Left hindlimb (tissue), 1 donor: ENCODE measurements around the gene NUDT22.

Experiments
- DNase-seq: peaks from one replicate; pipeline ENCODE4 v3.0.0-alpha.2; 2018

NUDT22 gene

DNA sequence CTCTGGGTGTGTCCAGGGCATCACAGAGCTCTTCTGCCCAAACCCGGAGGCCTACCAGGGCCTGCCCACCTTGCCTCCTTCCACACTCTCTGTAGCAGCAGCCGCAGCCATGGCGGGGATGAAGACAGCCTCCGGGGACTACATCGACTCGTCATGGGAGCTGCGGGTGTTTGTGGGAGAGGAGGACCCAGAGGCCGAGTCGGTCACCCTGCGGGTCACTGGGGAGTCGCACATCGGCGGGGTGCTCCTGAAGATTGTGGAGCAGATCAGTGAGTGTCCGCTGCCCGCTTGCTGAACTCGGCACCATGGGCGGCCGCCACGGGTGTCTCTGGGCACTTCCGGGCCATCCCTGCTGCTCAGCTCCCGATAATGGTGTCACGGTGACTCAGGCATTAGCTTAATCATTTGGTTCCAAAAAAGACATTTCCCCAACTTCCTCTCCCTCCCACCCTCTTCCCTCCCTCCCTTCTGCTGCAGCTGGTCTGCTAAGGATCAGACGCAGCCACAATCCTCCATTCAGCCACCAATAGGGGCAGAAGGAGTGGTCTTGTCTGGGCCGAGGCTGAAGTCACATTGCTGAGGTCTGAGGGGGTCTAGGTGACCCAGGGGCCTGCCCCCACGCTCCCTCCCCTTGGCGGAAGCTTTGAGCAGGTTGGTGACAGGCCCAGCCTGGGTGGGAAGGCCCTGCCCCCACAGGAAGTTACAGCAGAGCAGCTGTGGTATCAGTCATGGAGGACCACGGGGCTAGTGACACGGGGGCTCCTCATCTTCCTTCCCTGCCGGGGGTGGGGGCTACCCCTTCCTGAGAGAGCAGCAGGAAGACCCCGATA lies 18.6 kb upstream of the NUDT22 start:
- peak; percentile 57 for DNase-seq

DNA sequence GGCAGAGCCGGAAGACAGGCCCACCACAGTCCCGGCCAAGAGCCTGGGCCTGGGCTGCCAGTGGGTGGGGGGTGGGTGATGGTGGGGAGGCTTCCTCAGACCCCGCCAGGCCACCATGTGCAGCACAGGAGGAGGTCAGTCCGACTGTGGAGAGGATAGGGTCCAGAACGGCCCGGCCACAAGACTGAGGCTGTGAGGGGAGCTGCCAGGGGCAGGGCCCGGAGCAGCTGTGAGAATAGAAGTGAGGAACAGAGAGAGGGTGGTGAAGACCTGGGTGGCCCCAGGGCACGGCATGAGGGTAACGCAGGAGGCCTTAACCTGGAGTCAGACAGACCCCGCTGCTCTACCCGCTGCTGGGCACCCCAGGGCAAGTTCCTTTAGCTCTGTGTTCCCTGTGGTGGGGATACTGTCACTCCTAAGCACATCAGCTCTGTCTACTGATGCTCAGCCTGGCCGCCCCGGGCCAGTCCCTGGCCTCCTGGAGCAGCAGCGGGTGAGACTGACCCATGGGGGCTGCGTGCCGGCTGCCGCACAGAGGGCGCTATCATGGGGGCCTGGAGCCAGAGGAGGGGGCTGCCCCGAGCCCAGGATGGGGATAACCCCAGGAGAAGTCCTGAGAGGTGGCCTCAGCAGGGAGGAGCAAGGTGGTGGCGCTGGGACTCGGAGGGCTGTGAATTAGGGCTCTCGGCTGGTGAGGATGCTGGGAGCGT lies 17.8 kb upstream of the NUDT22 start:
- no peak for DNase-seq

DNA sequence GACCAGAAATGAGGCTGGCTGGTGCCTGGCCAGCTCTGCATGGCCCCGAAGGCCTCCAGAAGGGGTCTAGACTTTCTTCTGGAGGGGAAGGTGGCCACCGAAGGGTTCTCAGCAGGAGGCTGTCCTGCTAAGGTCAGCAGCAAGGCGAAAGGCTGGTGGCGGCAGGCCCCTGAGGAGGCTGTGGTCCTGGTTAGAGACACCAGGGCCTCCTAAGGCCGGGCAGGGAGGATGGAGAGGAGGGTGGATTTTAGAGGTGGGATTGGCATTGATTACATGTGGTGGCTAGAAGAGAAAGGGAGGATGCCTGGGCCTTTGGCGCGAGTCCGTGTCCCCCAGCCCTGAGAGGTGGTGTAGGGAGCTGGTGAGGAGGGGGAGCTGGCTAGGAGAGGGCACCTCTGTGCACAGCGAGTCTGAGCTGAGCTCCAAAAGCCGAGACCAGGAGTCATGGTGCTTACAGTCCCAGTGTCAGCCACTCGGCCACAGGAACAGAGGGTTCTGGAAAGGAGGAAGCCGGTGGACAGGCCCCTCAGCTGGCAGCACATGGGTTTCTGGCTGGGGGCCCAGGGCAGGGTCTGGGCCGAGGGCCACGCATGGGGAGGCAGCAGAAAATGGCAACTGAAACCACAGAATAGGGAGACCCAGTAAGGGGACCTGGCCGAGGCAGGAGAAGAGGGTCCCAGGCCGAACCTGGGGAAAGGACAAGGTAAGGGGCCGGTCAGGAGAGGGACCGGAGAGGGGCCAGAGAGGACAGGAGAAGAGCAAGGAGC lies 17.1 kb upstream of the NUDT22 start:
- no peak for DNase-seq

DNA sequence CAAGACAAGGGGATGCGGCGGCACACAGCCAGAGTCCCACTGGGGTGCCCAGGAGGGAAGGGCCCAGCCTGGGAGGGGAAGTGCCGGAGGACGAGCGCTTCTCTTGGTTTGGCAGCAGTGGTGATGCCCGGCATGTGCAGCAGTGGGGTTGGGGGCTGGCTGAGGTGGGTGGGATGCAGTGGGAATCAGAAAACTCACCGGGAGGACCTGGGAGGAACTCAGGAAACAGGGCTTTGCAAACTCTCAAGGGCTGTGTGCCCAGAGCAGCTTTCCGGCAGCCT lies 16.6 kb upstream of the NUDT22 start:
- DNase-seq = no peak

DNA sequence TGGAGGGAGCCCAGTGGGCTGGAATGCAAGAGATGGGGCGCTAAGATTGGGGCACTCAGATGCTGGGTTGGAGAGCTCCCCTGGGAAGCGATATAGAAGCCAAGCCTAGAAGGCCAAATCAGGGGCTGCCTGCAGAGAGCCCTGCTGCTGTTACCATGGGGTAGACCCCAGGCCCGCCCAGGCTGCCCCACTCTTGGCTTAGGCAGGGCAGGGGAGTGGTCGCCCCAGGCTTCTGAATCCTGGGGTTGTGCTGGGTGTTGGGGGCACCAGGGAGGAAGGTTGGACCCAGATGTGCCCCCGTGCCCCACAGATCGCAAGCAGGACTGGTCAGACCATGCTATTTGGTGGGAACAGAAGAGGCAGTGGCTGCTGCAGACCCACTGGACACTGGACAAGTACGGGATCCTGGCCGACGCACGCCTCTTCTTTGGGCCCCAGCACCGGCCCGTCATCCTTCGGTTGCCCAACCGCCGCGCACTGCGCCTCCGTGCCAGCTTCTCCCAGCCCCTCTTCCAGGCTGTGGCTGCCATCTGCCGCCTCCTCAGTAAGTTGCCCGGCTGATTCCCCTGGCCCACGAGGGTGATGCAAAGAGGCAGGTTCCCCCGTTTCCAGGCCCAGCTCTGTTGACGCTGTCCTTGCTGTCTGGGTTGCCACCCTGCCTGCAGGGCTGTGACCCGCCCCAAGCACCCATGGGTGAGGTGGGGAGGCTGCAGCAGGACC lies 15.6 kb upstream of the NUDT22 start:
- DNase-seq = no peak

DNA sequence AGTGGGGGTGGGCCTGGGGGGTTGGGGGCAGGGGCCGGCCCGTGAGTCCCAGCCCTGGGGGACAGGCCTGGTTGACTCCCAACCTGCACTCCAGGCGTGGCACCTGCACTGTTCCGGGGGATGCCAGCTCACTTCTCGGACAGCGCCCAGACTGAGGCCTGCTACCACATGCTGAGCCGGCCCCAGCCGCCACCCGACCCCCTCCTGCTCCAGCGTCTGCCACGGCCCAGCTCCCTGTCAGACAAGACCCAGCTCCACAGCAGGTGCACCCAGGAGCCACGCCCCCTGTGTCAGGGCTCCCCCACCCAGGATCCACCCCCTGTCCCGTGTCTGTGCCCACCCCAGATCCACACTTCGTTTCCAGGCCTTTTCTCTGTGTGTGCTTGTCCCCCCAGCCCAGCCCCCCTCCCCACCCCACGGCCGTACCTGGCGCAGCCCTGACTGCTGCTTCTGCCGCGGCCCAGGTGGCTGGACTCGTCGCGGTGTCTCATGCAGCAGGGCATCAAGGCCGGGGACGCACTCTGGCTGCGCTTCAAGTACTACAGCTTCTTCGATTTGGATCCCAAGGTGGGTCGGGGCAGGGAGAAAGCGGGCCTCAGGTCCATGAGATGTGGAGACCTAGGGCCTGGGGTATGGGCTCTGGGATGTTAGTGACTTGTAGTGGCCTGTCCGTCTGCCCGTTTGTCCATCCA lies 14.7 kb upstream of the NUDT22 start:
- no peak for DNase-seq

DNA sequence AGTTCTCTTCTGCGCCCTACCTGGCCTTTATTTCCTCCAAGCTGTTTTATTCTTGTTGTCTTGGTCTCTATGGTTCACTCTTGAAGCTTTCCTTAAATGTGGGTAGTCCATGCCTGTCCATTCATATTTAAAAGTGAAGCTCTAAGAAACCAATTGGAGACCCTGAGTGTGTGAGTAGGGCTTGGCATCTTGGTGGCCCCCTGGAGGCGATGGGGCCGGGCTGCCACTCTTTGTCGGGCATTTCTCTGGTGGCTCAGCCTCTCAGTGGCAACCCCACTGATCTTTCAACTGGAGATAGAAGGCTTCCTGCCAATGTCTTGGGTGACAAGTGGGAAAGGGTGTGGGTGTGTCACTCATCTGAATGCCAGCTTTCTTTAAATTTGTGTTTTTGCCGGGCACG lies 9.2 kb upstream of the NUDT22 start:
- no peak for DNase-seq

DNA sequence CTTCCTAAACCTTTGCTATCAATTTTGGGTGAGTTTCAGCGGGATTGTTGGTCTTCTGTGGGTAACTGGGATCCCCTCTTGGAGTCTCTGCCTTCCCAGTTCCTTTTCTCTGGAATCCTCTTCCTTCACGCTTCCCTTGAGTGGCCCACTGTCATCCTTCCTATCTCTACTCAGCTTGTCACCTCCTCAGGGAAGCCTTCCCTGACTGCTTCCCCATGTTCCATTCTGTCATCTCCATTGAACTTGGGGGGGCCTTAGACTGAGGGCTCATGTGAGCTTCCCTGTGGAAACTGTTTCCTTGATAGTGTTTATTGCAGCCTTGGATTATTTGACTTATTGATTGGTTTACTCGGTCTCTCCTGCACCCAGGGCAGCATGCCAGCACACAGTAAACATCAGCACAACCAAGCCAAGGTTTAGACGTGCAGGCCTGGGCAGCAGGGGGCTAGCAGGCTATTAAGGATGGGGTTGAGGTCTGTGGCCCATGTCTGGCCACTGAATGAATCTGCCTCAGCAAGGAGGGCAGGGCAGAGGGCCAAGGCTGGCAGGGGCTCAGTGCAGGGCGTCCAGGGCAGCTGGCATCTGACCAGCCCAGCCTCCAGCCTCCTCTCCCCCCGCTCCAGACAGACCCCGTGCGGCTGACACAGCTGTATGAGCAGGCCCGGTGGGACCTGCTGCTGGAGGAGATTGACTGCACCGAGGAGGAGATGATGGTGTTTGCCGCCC lies 7.3 kb upstream of the NUDT22 start:
- no peak for DNase-seq

DNA sequence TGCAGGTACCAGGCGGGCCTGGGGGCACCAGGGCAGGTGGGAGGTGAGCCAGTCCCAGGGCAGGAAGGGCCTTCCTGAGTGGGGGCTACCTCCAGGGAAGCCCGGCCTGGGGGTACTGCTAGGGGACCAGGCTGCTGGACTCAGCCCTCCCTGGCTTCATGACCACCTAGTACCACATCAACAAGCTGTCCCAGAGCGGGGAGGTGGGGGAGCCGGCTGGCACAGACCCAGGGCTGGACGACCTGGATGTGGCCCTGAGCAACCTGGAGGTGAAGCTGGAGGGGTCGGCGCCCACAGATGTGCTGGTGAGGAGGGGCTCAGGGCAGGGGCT lies 6.8 kb upstream of the NUDT22 start:
- no peak for DNase-seq

DNA sequence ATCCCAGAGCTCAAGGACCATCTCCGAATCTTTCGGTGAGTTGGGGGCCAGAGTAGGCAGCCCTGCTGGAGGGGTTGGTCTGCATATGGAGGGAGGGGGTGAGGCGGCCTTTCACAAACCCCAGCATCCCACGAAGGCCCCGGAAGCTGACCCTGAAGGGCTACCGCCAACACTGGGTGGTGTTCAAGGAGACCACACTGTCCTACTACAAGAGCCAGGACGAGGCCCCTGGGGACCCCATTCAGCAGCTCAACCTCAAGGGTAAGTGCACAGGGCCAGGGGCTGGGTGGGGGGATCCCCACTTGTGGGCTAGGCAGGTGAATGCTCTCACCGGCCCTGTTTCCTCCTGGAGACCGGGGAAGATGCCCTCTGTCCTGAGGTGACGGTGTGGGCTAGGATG lies 6.3 kb upstream of the NUDT22 start:
- DNase-seq = peak; percentile 27

DNA sequence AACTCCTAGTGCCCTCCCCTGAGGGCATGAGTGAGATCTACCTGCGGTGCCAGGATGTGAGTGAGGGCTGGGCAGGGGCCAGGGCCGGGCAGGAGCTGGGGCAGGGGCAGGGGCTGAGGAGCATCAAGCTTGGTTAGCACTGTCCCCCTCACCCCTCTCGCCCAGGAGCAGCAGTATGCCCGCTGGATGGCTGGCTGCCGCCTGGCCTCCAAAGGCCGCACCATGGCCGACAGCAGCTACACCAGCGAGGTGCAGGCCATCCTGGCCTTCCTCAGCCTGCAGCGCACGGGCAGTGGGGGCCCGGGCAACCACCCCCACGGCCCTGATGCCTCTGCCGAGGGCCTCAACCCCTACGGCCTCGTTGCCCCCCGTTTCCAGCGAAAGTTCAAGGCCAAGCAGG lies 5.8 kb upstream of the NUDT22 start:
- no peak for DNase-seq

DNA sequence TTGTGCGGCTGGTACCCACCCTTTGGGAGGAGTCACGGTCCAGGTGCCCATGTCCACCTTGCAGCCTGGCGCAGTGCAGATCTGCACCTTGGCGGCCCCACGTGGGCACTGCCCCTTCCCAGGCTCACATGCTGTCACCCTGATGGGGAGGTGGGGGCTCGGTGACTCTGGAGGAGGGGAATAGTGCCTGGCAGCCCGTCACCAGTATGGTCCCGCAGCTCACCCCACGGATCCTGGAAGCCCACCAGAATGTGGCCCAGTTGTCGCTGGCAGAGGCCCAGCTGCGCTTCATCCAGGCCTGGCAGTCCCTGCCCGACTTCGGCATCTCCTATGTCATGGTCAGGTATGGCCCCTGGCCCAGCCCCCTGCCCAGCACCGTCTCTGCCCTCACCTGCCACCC lies 5.3 kb upstream of the NUDT22 start:
- no peak for DNase-seq

DNA sequence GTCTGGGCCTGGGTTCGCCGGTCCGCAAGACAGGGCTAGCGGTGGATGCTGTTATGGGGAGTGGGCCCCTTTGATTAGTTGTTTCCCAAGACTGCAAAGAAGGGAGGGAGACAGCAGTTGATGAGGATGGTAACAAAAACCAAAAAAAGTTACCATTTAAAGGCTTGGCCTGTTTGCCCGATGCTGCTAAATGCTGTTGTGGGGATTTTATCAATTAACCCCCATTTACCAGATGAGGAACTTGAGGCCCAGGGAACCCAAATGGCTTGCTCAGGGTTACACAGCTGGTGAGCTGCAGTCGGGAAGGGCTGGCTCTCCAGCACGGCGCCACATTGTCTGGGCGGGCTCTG lies 3.4 kb upstream of the NUDT22 start:
- DNase-seq = no peak

DNA sequence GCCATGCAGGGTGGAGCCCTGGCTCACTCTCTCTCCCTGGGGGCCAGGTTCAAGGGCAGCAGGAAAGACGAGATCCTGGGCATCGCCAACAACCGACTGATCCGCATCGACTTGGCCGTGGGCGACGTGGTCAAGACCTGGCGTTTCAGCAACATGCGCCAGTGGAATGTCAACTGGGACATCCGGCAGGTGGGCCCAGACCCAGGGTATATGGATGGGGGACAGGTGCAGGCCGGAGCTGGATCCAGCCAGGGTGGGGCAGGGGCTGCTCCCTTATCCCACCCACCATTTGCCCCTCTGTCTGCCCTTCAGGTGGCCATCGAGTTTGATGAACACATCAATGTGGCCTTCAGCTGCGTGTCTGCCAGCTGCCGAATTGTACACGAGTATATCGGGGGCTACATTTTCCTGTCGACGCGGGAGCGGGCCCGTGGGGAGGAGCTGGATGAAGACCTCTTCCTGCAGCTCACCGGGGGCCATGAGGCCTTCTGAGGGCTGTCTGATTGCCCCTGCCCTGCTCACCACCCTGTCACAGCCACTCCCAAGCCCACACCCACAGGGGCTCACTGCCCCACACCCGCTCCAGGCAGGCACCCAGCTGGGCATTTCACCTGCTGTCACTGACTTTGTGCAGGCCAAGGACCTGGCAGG lies 2.9 kb upstream of the NUDT22 start:
- peak; percentile 33 for DNase-seq

DNA sequence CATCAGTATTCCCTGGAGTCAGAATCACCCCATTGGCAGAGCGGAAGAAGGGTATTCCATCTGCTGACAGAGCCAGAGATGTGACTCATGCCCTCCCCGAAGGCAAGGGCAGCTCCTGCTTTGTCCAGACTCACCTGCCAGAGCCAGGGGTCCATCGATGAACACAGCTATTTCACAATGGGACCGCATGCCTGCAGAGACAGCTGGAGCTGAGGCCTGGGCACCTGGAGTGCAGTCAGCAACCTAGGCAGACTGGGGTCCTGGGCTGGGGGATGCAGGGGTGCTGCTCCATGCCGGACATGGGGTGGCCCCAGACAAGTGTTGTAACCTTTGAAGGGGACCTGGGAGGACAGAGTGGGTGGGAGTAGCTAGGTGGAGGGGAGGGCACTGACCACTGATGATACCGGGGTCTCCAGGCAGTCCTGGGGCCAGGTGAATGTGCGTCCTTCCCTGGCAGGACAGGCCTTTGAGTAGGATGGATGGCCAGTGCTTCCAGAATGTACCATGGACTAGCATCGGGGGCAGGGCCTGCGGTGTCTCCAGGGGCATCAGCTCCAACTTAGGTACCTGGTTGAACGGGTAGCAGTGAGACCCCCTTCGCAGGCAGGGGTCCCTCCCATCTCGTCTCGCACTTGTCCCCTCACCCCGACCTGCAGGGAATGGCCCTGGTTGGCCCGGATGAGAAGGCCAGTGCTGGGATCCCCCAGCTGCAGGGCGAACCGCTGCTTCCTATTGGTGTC lies 1.8 kb upstream of the NUDT22 start:
- peak; percentile 31 for DNase-seq

DNA sequence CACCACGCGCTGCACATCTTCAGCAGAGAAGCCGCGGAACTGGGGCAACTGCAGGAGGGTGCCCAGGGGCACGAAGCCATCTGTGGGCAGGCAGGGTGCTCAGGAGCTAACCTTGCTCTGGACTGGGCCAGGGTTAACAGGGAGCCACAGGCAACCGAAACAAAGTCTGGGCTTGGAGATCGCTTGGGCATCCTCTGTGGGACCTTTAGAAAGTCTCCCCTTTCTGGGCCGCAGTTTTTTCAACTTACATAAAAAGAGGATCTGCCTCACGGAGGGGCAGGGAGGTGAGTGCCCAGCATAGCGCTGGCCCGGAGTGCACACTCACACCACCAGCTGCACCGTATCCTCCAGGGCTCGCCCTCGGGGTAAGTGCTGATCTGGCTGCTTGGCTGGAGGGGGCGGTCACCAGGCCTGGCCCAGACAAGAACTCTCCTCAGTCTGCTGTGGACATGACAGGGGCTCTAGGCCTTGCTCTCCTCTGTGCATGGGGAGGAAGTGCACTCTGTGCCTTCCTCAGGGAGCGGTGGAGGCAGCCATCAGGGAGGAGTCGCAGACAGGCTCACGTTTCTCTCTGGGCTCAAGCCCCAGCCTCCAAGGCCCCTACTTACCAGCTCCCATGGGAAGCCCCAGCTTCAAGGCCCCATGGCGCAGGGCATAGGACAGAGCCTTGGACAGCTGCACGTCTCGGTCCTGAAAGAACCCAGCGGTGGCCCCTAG lies 1.0 kb upstream of the NUDT22 start:
- peak; percentile 39 for DNase-seq

DNA sequence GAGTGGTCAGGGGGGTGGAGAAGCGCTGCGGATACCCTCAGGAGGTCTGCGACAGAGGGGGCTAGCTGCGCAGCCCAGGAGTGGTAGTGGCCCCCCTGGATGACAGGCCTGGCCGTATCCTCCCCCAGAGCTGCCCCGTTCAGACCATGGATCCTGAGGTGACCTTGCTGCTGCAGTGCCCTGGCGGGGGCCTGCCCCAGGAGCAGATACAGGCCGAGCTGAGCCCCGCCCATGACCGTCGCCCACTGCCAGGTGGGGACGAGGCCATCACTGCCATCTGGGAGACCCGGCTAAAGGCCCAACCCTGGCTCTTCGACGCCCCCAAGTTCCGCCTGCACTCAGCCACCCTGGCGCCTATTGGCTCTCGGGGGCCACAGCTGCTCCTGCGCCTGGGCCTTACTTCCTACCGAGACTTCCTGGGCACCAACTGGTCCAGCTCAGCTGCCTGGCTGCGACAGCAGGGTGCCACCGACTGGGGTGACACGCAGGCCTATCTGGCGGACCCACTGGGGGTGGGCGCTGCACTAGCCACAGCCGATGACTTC lies 505 bp downstream of the NUDT22 start:
- no peak for DNase-seq

DNA sequence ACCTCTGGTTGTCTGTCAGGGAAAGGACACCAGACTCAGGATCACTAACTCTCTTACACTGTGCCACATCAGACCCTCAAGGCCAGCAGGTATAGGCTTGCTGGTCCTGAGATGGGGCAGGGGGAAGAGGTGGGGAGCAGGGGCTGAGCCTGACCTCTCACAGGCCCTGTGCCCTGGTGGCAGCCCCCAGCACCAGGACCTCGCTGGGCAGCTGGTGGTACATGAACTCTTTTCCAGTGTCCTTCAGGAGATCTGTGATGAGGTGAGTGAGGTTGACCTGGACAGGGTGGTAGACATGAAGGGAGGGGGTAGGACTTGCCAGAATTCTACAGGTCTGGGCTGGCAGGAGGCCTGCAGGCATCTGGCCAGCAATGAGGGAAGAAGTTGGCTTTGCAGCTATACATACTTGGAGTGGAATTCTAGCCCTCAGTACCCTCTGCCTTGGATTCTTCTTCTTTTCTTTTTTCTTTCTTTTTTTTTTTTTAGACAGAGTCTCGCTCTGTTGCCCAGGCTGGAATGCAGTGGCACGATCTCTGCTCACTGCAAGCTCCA lies 1.4 kb downstream of the NUDT22 start:
- no peak for DNase-seq

DNA sequence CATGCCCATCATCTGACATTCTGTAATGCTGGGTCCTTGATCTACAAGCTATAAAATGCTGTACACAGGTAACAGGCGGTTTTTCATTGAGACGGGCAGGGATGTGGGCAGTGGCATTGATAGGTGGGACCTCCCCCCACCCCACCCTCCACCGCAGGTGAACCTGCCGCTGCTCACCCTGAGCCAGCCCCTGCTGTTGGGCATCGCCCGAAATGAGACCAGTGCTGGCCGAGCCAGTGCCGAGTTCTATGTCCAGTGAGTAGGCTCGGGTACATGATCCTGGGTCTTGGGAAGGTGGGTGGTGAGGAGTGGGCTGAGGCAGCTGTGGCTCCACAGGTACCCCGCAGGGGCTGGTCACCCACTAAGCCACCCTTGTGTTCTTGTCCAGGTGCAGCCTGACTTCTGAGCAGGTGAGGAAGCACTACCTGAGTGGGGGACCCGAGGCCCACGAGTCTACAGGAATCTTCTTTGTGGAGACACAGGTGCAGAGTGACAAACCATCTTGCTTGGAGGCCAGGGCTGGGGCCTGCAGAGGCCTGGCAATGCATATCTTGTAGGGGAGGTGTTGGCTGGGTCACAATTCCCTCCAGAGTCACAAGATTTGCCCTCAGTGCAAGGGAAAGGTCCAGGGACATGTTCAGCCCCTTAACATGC lies 3.1 kb downstream of the NUDT22 start:
- no peak for DNase-seq
